Thyroid gland (tissue), 4 donors: ENCODE measurements around the gene SPARCL1. TPM values are rescaled to one million over a fixed set of nuclear protein-coding genes. Genes with fewer than 3 reads are reported as not detected.

Experiments used
- DNase-seq, 2 donors: peaks; one replicate each; pipeline ENCODE4 v3.0.0-alpha.2; 2019
- H3K27ac ChIP-seq, 3 donors: fragments of 200-600 bp; sonication (generic); 1 replicate in 2 of 3; 2 replicates in 1 of 3; pipeline ENCODE4 v1.5.1; 2016 to 2019; ENCODE audit warnings: mild to moderate bottlenecking in 1 of 3, moderate library complexity in 1 of 3
- H3K27me3 ChIP-seq: fragments of 200-600 bp; sonication (generic); one replicate; pipeline ENCODE4 v1.5.1; 2019
- H3K36me3 ChIP-seq, 2 donors: fragments of 200-600 bp; sonication (generic); one replicate each; pipeline ENCODE4 v1.5.1; 2016 to 2019
- H3K4me1 ChIP-seq, 2 donors: fragments of 200-600 bp; sonication (generic); one replicate each; pipeline ENCODE4 v1.5.1; 2017 to 2019
- H3K4me3 ChIP-seq, 3 donors: fragments of 200-600 bp; sonication (generic); replicated peaks in 1 of 3; 1 replicate in 2 of 3; 2 replicates in 1 of 3; pipeline ENCODE4 v1.5.1; 2016; ENCODE audit warnings: mild to moderate bottlenecking in 1 of 3
- H3K9me3 ChIP-seq: fragments of 200-600 bp; sonication (generic); one replicate; pipeline ENCODE4 v1.5.1; 2017
- POLR2A ChIP-seq, 2 donors: fragments of 450-650 bp; IDR thresholded peaks; one replicate each; pipeline ENCODE4 v1.6.1; 2017; ENCODE audit warnings: antibody characterized with exemption in 2 of 2, mild to moderate bottlenecking in 2 of 2, moderate library complexity in 1 of 2
- WGBS, 2 donors: methylation state at CpG; one replicate each; pipeline ENCODE4 v1.1.5; 2017; 5-methylcytosine and 5-hydroxymethylcytosine counted together
- intact Hi-C: fragments of 100-400 bp; cut with DNase I; formaldehyde crosslinking; loops from one replicate; pipeline ENCODE4 v1.15.1; 2023
- total RNA-seq, 4 donors: library from RNA; depleted of rRNA; stranded (reverse); fragments of >200 nt; gene quantifications; one replicate each; pipeline ENCODE4 v1.2.3, GENCODE V29; 2016
- TF ChIP-seq, protein P1 (sequence below), 6 experiments: fragments of 200-600 bp in 3 of 6; fragments of 450-650 bp in 3 of 6; sonication (generic) in 3 of 6; IDR thresholded peaks; one replicate each; pipeline ENCODE4 v1.5.1; 2016 to 2019; ENCODE audit warnings: antibody characterized with exemption in 6 of 6, mild to moderate bottlenecking in 2 of 6, inconsistent platforms in 1 of 6, moderate library complexity in 1 of 6

Gene SPARCL1
- total RNA-seq, 4 donors from 2014 or later: 234 to 569 (median 391) TPM

DNA sequence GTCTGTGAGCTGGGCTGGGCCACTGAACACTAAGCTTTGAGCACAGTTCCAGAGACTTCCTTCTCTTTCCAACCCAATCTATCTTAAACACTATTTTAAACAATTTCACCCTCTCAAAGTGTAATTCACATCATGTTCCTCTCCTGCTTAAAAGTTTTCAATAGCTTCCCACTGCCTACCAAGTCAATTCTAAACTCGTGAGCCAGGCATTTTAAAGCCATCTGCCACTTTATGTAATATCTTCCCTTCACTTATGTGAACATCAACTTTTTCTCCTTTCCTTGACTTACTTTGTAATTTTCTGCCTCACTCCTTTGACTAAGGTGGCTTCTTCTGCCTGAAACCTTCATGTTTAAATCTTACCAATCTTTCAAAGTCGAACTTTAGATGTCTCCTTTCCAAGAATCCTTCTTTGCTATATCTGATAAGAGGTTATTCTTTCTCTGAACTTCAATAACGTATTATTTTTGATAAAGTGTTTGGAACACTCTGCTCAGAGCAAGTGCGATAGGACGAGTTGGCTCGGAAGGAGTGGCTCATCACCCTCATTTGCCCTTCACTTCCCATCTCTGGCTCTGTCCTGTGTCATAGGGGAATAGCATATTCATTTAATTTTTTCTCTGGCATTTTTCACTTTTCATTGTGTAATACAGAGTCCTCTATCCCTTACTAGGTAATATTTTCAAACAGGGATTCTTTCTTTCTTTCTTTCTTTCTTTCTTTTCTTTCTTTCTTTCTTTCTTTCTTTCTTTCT is 13.0 kb upstream of the SPARCL1 start:
- intact Hi-C loops: no loop called here
- peak overlapping the region in 2 of 3 donors; percentile 12 to 25 for H3K27ac ChIP-seq
- no peak for TF ChIP-seq POLR2A (IDR thresholded peaks at IDR 0.05)
- TF ChIP-seq, protein P1, sequence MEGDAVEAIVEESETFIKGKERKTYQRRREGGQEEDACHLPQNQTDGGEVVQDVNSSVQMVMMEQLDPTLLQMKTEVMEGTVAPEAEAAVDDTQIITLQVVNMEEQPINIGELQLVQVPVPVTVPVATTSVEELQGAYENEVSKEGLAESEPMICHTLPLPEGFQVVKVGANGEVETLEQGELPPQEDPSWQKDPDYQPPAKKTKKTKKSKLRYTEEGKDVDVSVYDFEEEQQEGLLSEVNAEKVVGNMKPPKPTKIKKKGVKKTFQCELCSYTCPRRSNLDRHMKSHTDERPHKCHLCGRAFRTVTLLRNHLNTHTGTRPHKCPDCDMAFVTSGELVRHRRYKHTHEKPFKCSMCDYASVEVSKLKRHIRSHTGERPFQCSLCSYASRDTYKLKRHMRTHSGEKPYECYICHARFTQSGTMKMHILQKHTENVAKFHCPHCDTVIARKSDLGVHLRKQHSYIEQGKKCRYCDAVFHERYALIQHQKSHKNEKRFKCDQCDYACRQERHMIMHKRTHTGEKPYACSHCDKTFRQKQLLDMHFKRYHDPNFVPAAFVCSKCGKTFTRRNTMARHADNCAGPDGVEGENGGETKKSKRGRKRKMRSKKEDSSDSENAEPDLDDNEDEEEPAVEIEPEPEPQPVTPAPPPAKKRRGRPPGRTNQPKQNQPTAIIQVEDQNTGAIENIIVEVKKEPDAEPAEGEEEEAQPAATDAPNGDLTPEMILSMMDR (IDR thresholded peaks at IDR 0.05): no peak
- H3K4me3 ChIP-seq: no peak overlapping the region
- H3K27me3 ChIP-seq: no peaks in the 10 kb centered on the region
- 79 to 87% methylated on average over 6 of the region's 6 CpGs for WGBS, 2 donors
- DNase-seq: no peak
- H3K9me3 ChIP-seq: no peaks in the 10 kb centered on the region
- no peaks in the 10 kb centered on the region for H3K4me1 ChIP-seq
- H3K36me3 ChIP-seq: no peaks in the 10 kb centered on the region

- no peak for TF ChIP-seq POLR2A (IDR thresholded peaks at IDR 0.05)
- TF ChIP-seq, protein P1 (IDR thresholded peaks at IDR 0.05): no peak
- Histone ChIP-seq H3K9me3 (no peaks in the 10 kb centered on the region), H3K36me3 (no peaks in the 10 kb centered on the region), H3K27me3 (no peaks in the 10 kb centered on the region), H3K4me1 (no peaks in the 10 kb centered on the region), H3K4me3 (no peak overlapping the region), H3K27ac (peak overlapping the region in 2 of 3 donors; percentile 12 to 25)
- intact Hi-C loops: no loop called here
- 70 to 80% methylated on average over 4 of the region's 4 CpGs for WGBS, 2 donors
- DNase-seq: no peak
These were observed 12.3 kb upstream of the SPARCL1 start for GRCh38 chr4:87541521-87541920.

- Histone ChIP-seq H3K36me3 (no peaks in the 10 kb centered on the region), H3K4me1 (no peaks in the 10 kb centered on the region), H3K27me3 (no peaks in the 10 kb centered on the region), H3K9me3 (no peaks in the 10 kb centered on the region), H3K27ac (peak overlapping the region in 2 of 3 donors; percentile 6 to 20), H3K4me3 (no peak overlapping the region)
- TF ChIP-seq POLR2A (IDR thresholded peaks at IDR 0.05): no peak
- TF ChIP-seq, protein P1 (IDR thresholded peaks at IDR 0.05): no peak
- DNase-seq: no peak
- intact Hi-C loops: no loop called here
- WGBS, 2 donors: 59 to 75% methylated on average over 15 of the region's 15 CpGs
These were observed 11.2 kb upstream of the SPARCL1 start for GRCh38 chr4:87540146-87541058.

- no peaks in the 10 kb centered on the region for H3K27me3 ChIP-seq
- no peak overlapping the region for H3K4me3 ChIP-seq
- 93 to 97% methylated on average over 1 of the region's 1 CpG for WGBS, 2 donors
- no peaks in the 10 kb centered on the region for H3K9me3 ChIP-seq
- no peaks in the 10 kb centered on the region for H3K36me3 ChIP-seq
- peaks cover 4 to 19% of the 10 kb centered on the region in 2 donors for H3K4me1 ChIP-seq
- intact Hi-C loops: no loop called here
- no peak overlapping the region for H3K27ac ChIP-seq
- TF ChIP-seq, protein P1 (IDR thresholded peaks at IDR 0.05): no peak
- no peak for TF ChIP-seq POLR2A (IDR thresholded peaks at IDR 0.05)
- DNase-seq: no peak
These were observed 3.7 kb upstream of the SPARCL1 start for GRCh38 chr4:87532907-87533306.
